GM18505 (cell line): ENCODE measurements around the gene BCL2.
"Not testable (repeated sequence)": the region's sequence is repeated elsewhere in the genome, so short reads cannot be mapped to it uniquely, and the experiment has no call there.

Experiments used
- ATAC-seq: cut with Tn5 transposase; IDR thresholded peaks from one replicate; pipeline ENCODE4 v1.9.1; 2021; ENCODE audit not compliant: unreplicated experiment
- POLR2A ChIP-seq: IDR thresholded peaks from 4 replicates; pipeline ENCODE4 v1.6.1; 2011; ENCODE audit warnings: borderline replicate concordance; ENCODE audit not compliant: insufficient read depth, insufficient read length; ENCODE audit errors: extremely low read depth

Gene BCL2

DNA sequence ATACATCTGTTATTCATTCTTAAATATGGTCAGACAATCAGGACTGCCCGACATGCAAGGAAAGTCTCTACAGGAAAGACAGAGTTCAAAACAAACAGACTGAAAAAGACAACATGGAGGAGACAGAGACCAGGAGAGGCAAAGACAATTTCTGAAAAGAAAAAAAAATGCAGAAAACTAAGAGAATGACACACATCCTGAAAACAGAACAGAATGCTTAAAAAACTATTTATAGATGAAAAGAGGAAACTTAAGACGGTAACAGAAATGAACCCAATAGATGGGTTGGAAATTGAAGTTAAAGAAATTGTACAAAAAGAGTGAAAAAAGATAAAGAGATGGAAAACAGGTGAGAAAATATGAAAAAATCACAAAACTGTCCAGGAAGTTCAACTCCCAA, 95.7 kb downstream of the BCL2 start:
- no peak for TF ChIP-seq POLR2A
- ATAC-seq = no peak

DNA sequence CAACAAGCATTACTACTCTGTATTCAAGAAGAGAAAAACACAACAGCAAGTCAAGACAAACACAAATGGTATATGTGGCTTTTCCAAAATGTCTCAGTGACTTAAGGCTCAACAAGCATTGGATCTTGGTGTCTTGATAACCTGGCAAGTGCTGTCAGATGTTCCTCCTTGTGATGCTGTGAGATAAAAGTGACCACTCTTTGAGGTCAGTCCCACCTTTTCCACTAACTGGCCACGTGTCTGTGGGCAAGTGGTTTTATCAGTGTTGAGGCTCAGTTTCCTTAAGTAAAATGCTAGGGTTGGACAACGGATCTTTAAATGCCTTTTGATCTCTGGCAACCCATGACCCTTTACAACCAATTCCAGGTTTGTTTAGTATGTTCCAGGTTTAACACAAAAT, 98.7 kb downstream of the BCL2 start:
- TF ChIP-seq POLR2A = no peak
- no peak for ATAC-seq

DNA sequence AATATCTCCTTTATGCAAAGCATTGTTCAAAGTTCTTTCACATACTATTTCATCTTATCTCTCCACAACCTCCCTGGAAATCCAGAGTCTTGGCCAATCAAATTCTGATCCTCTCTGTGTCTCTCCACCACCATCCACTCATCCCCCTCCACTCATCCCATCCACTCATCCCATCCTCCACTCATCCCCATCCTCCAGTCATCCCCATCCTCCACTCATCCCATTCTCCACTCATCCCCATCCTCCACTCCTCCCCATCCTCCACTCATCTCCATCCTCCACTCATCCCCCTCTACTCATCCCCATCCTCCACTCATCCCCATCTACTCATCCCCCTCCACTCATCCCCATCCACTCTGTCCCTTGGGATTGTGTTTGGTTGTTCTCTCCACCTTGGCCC, 101.1 kb downstream of the BCL2 start:
- ATAC-seq = no peak
- no peak for TF ChIP-seq POLR2A

DNA sequence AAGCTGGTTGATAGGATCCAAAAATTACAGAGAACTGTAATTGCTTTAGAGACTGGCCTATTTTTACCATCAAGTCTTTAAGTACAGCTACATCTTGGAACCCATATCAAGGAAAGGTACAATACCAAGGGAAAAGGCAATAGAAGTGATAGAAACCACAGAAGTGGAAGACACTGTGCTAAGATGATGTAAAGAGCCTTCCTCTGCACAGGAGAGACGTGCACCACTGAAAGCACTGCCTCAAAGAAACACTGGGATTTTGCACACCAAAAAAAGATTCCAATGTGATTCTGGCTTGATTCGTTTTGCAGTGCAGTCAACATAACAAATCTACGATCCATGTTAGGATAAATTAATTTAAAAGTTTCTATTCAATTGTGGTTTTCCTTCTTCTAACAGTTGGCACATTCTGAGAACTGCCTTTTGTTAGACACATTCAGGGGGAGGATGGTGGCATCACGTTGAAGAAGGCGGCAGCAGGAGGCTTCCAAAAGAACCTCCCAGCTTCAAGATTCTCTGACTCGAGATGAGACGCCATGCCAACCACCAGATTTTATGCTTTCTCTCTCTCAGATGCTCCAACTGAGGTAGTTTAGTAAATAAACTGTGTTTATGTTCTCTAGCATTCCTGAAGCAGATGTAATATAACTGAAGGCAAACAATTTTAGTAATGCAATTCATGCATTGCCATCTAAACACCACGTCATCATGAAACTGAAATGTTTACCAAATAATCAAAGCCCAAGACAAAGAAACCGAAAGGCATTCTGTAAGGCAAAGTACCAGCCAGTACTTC, 102.9 kb downstream of the BCL2 start:
- no peak for TF ChIP-seq POLR2A
- ATAC-seq = no peak

DNA sequence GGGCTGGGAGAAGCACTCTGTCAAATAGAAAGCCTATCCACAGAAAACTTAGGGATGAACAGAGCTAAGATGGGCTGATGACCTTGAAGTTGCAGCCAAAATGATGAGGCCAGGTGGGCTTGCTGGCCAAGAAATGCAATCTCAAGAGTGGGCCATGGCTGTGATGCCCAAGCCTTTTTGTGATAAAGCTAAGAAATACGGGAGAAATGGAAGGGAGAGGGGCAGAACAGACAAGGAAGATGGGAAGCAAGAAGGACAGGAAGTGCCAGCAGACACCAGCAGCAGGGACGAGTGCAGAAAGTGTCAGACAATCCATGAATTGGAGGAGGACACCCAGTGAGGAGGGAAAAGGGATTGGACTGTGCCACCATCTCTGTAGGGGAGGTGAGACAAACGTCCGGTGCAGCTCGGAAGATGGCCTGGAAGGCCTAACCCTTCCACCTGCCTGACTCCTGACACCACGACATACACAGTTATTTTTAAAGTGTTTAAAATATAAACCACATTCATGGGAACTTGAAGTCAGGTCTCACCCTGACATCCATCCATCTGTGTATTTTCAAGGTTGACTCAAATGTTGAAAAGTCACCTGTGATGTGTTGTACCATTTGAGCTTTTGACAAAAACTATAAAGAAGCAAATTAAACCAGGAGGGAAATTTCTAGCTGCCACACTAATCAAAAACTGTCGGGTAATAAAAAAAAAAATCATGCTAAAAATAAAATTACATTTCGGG, 105.5 kb downstream of the BCL2 start:
- TF ChIP-seq POLR2A = no peak

DNA sequence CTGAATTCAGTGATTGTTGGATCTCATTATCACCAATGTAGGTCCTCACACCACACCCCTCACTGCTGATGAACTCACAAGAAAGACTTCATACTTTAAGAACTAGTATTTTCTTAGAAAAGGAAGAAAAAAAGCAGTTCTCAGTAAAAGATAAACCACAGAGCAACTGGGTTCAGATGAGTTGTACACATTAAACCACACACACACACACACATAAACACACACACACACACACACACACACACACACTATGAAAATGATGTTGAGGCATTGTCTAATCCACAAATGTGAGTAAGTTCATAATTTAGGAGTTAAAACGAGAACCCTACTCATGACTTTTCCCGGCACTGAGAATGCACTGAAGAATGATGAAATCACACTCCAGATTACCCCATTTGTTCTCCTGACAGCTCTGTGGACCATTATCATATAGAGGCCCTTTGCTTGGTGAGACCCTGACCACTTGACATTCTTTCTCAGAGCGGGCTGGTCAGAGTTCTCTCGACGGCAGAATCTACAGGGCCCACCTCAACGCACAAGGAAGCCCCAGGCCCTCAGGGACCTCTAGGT, 106.2 kb downstream of the BCL2 start:
- no peak for TF ChIP-seq POLR2A
- ATAC-seq = no peak

More for the DNA sequence above, 105.5 kb downstream of the BCL2 start:
- no peak for ATAC-seq

DNA sequence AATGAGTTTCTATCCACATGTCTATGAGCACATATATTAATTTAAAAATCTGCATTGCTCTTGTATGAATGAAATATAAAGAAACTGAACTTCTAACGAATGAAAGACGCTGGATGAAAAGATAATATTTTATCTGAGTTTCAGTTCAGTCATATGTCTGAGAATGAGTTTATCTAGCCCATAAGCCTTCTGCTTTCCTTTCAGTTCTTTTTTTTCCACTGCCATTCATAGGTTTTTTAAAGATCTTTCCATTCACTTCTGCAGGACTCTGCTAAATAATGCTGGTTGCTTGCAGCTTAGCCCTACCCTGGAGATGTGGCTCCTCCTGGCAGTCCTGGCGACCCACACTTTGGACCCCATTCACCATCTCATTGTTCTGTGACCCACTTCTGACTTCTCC, 109.0 kb downstream of the BCL2 start:
- ATAC-seq = no peak
- TF ChIP-seq POLR2A = no peak

DNA sequence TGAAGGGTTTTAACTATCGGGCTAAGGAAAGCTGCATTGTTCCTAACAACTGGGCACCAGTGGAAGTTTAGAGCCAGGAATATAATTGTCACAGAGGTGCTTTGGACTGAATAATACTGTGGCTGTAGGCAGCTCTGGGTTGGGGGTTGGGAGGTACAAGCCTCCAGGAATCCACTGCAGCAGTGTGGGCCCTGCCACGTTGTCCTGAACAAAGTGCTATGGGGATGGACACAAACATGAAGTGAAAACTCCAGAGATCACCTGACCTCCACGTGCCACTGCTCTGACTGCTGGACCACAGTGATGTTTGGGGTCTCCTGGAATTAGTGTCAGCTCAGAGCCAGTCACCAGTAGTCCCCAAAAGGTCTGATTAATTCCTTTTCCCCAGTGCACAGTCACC, 110.9 kb downstream of the BCL2 start:
- ATAC-seq = no peak
- no peak for TF ChIP-seq POLR2A

DNA sequence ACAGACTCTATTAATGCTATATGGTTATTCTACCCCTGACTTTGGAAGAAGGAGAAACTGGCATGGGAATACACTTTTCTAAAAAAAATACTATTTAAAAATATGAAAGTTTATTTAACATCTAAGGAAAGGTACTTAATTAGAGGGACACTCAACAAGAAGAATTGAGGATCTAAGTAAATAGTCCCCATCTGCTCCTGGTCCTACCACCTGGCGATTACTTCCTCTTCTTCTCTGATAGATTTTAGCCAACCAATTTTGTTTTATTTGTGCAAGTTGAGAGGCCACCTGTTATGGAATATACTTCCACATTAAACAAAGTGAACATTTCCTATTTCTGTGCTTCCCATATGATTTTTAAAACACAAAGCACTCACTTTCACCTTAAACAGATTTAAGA, 111.7 kb downstream of the BCL2 start:
- ATAC-seq = no peak
- TF ChIP-seq POLR2A = no peak

DNA sequence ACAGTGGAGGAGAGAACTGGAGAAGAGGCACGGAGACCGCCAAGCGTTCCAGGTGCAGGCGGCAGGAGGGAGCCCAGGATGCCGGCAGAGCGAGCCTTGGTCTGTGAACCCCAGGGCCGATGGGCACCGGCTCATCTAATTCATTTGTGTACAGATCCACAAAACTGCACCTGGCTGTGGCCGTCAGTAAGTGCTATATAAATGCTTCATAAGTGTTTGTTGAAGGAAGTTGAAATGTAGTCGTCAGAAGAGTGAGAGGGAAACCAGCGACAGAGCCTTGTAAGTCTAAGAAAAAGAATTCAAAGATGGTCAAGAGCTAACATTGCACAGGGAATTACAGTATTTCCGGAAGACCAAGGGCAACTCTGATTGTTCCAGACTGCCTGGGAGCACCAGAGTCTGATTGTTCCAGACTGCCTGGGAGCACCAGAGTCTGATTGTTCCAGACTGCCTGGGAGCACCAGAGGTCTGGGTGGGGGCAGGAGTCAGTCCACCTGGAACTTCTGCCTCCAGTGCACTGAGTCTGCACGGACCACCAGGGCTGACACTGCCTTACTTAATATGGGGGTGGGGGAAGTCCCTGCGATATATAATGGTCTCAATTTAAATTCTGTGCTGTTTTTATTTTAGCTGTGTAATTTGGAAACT, 112.3 kb downstream of the BCL2 start:
- TF ChIP-seq POLR2A = peak; percentile 32
- ATAC-seq = no peak

DNA sequence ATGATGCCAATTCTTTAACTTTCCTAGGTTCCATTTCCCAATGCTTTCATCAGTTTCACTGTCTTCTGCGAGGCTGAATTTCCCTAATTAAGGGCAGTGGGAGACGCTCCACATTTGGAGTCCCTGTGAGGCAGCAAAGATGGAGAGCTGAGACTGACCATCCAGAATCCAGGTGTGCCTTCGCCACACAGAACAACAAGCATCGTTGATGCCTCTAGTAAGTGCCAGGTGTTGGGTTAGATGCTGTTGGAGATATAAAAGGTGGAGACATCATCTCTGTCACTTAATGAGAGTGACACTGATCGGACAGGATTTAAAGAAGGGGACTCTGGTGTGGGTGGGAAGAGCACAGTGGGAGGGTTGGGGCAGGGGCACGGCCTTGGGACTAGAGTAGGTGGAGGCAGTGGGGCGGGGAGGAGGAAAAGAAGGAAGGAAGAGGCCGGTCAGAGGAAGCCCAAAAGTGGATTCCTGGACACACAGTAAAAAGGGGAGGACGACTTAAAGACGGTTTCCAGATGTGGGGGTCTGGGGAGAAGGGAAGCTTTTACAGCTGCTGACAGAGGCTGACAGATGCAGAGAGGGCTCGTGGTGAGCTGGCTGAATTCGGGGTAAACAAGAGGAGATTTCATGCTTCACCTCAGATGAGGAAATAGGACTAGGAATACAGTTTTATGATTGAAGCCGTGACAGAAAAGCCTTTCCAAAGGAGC, 113.0 kb downstream of the BCL2 start:
- no peak for ATAC-seq
- no peak for TF ChIP-seq POLR2A

DNA sequence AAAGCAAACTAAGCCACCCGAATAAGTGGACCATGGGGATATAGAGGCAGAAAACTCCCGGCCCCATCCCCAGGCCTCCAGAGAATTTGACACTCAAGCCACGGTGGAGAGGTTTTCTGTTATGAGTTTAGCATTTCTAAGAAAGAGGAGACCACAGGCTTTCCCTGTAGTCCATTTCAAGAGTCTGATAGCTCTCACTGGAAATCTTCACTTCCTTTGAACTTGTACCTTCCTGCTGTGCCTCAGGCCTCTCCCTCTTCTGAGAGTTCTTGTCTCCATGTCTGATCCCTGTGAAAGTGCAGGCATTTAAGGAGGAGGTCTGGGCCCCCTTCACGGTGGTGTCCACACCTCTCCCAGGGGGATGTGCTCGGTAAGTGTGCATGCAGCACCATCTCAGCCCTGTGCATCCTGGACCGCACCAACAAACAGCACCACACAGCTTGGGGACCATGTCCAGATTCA, 113.7 kb downstream of the BCL2 start:
- peak; percentile 7 for TF ChIP-seq POLR2A

DNA sequence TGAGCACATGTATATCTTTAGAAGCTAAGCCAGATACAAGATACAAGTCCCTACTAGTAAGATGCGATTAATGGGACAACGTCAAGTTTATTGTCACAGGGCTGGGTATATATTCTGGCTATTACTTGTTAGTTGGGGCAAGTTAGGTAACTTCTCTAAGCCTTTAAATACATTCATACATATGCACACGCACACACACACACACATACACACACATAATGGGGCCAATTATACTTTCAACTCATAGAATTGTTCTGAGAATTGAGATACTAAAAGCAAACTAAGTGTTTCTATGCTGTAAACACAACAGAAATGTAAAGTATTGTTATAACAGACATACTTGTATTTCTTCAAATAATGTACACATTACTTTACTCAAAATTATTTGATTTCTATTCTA, 116.1 kb downstream of the BCL2 start:
- no peak for TF ChIP-seq POLR2A
- ATAC-seq = no peak

More for the DNA sequence above, 113.7 kb downstream of the BCL2 start:
- no peak for ATAC-seq

DNA sequence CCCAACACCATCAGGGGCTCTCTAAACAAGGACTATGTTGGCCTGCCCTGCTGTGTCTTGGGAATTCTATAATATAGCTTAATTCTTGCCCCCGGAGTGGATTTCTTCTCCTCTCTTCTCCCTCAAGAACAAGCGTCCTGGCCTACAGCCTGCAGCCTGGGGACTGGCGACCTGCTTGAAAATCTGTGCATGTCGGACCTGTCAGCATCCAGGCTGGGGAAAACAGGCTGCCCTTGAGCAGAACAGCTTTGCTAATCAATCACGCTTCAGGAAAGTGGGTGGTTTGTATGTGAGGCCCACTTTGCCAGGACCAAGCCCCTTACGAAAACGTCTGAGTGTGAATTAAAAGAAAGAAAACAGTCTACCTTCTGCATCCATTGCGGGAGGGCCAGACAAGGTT, 116.7 kb downstream of the BCL2 start:
- TF ChIP-seq POLR2A = no peak
- no peak for ATAC-seq

DNA sequence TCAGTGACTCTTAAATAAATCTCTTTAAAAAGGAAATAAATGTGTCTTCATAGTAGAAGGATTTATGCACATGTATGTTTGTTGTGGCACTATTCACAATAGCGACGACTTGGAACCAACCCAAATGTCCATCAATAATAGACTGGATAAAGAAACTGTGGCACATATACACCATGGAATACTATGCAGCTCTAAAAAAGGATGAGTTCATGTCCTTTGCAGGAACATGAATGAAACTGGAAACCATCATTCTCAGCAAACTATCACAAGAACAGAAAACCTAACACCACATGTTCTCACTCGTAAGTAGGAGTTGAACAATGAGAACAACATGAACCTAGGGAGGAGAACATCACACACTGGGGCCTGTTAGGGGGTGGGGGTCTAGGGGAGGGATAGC, 118.1 kb downstream of the BCL2 start:
- not testable (repeated sequence) for ATAC-seq
